IMR-90 (cell line): ENCODE results near the gene PLXDC2. TPM values are rescaled to one million over a fixed set of nuclear protein-coding genes. Genes with fewer than 3 reads are reported as not detected.

ENCODE experiments used
- ATAC-seq: fragments of 200-7000 bp; cut with Tn5 transposase; 2 replicates; pipeline ENCODE4 v1.9.1; 2020; ENCODE audit warnings: low read depth, mild to moderate bottlenecking, moderate library complexity
- BruUV-seq: library from RNA; stranded (reverse); fragments of 400-500 nt; replicated peaks from 2 replicates; lab custom pipeline; 2021; lab: Mats Ljungman, UMichigan
- CTCF ChIA-PET: fragments of 300-600 bp; formaldehyde crosslinking; extraction: SDS; loops from one replicate; lab custom pipeline; 2021; ENCODE audit warnings: antibody characterized with exemption; lab: Yijun Ruan, JAX
- POLR2A ChIA-PET: fragments of 300-600 bp; sonication (Branson Sonifier 250); formaldehyde crosslinking; loops from one replicate; lab custom pipeline; 2022; ENCODE audit warnings: antibody characterized with exemption; ENCODE audit not compliant: unreplicated experiment; lab: Charles Lee
- DNase-seq: peaks from one replicate; pipeline ENCODE4 v3.0.0; 2013
- H2AFZ ChIP-seq: replicated peaks from 2 replicates; pipeline ENCODE3; 2013; ENCODE audit warnings: low read length, mild to moderate bottlenecking; ENCODE audit not compliant: poor library complexity
- H2AK5ac ChIP-seq: 2 replicates; pipeline ENCODE4 v1.6.1; 2013; ENCODE audit warnings: low read depth, low read length, inconsistent platforms
- H2AK9ac ChIP-seq: replicated peaks from 2 replicates; pipeline ENCODE3; 2013; ENCODE audit warnings: mild to moderate bottlenecking, low read depth, low read length, moderate library complexity; ENCODE audit not compliant: poor library complexity
- H2BK120ac ChIP-seq: 2 replicates; pipeline ENCODE4 v1.6.1; 2013; ENCODE audit warnings: low read depth, low read length, inconsistent platforms
- H2BK15ac ChIP-seq: 3 replicates; pipeline ENCODE4 v1.6.1; 2013; ENCODE audit warnings: low read depth, low read length, inconsistent platforms
- H2BK20ac ChIP-seq: 2 replicates; pipeline ENCODE4 v1.6.1; 2013; ENCODE audit warnings: low read depth, mild to moderate bottlenecking, inconsistent platforms, low read length, moderate library complexity
- H2BK5ac ChIP-seq: 2 replicates; pipeline ENCODE4 v1.6.1; 2013; ENCODE audit warnings: mild to moderate bottlenecking, low read depth, low read length, inconsistent platforms; ENCODE audit not compliant: poor library complexity, severe bottlenecking
- H3K14ac ChIP-seq: replicated peaks from 2 replicates; pipeline ENCODE4 v1.6.1; 2013; ENCODE audit warnings: low read depth, low read length, inconsistent platforms
- H3K18ac ChIP-seq: 2 replicates; pipeline ENCODE4 v1.6.1; 2013; ENCODE audit warnings: low read depth, low read length, control low read depth
- H3K23ac ChIP-seq: 2 replicates; pipeline ENCODE4 v1.6.1; 2013; ENCODE audit warnings: low read depth, low read length, inconsistent platforms
- H3K27ac ChIP-seq: 2 replicates; pipeline ENCODE4 v1.5.1; 2013; ENCODE audit warnings: mild to moderate bottlenecking, control low read depth, low read length; ENCODE audit not compliant: insufficient read depth
- H3K27me3 ChIP-seq: 2 replicates; pipeline ENCODE4 v1.6.1; 2013; ENCODE audit warnings: low read length; ENCODE audit not compliant: control insufficient read depth, insufficient read depth
- H3K36me3 ChIP-seq: 2 replicates; pipeline ENCODE4 v1.6.1; 2013; ENCODE audit warnings: low read length, mixed read lengths; ENCODE audit not compliant: control insufficient read depth, insufficient read depth
- H3K4ac ChIP-seq: 2 replicates; pipeline ENCODE4 v1.6.1; 2013; ENCODE audit warnings: low read depth, low read length, inconsistent platforms
- H3K4me1 ChIP-seq: 2 replicates; pipeline ENCODE4 v1.6.1; 2013; ENCODE audit warnings: low read length, mixed read lengths; ENCODE audit not compliant: control insufficient read depth, insufficient read depth
- H3K4me2 ChIP-seq: 2 replicates; pipeline ENCODE4 v1.6.1; 2013; ENCODE audit warnings: low read depth, mild to moderate bottlenecking, control low read depth, low read length, moderate library complexity
- H3K4me3 ChIP-seq: 2 replicates; pipeline ENCODE4 v1.5.1; 2013; ENCODE audit warnings: low read depth, mild to moderate bottlenecking, control low read depth, low read length, moderate library complexity; ENCODE audit not compliant: insufficient read depth
- H3K56ac ChIP-seq: 2 replicates; pipeline ENCODE4 v1.6.1; 2013; ENCODE audit warnings: low read length, inconsistent platforms; ENCODE audit not compliant: insufficient read depth; ENCODE audit errors: extremely low read depth
- H3K79me1 ChIP-seq, 2 experiments: 2 replicates each; pipeline ENCODE4 v1.6.1; 2013; ENCODE audit warnings: low read length in 2 of 2, inconsistent platforms in 1 of 2, low read depth in 1 of 2
- H3K9ac ChIP-seq: 2 replicates; pipeline ENCODE4 v1.6.1; 2013; ENCODE audit warnings: low read depth, low read length, control low read depth
- H3K9me1 ChIP-seq: 2 replicates; pipeline ENCODE4 v1.6.1; 2013; ENCODE audit warnings: low read length, inconsistent platforms; ENCODE audit not compliant: insufficient read depth
- H3K9me3 ChIP-seq: 2 replicates; pipeline ENCODE4 v1.6.1; 2013; ENCODE audit warnings: low read length; ENCODE audit not compliant: control insufficient read depth, insufficient read depth
- H4K20me1 ChIP-seq: 2 replicates; pipeline ENCODE4 v1.6.1; 2013; ENCODE audit warnings: low read length, inconsistent platforms; ENCODE audit not compliant: insufficient read depth
- H4K5ac ChIP-seq: 2 replicates; pipeline ENCODE4 v1.6.1; 2013; ENCODE audit warnings: mild to moderate bottlenecking, low read depth, low read length, control low read depth
- H4K8ac ChIP-seq, 2 experiments: 2 replicates each; pipeline ENCODE4 v1.6.1; 2013; ENCODE audit warnings: low read depth in 2 of 2, low read length in 2 of 2, control low read depth in 1 of 2, inconsistent platforms in 1 of 2
- H4K91ac ChIP-seq: 2 replicates; pipeline ENCODE4 v1.6.1; 2013; ENCODE audit warnings: low read depth, low read length, inconsistent platforms; ENCODE audit not compliant: insufficient read depth
- BHLHE40 ChIP-seq: fragments of 150-350 bp; IDR thresholded peaks from 2 replicates; pipeline ENCODE4 v1.6.1; 2016; ENCODE audit warnings: mild to moderate bottlenecking, low read depth, low read length
- CEBPB ChIP-seq: IDR thresholded peaks from 2 replicates; pipeline ENCODE4 v1.6.1; 2012; ENCODE audit warnings: low read depth, low read length, improper control_type of control experiment
- CHD1 ChIP-seq: IDR thresholded peaks from 2 replicates; pipeline ENCODE4 v1.6.1; 2012; ENCODE audit warnings: low read depth, low read length, improper control_type of control experiment
- FOS ChIP-seq: fragments of 150-350 bp; IDR thresholded peaks from 2 replicates; pipeline ENCODE4 v1.6.1; 2016; ENCODE audit warnings: low read depth, low read length
- MAFK ChIP-seq: IDR thresholded peaks from 2 replicates; pipeline ENCODE4 v1.6.1; 2012; ENCODE audit warnings: low read depth, low read length, improper control_type of control experiment
- MAZ ChIP-seq: IDR thresholded peaks from 2 replicates; pipeline ENCODE4 v1.6.1; 2012; ENCODE audit warnings: low read depth, mild to moderate bottlenecking, low read length, improper control_type of control experiment, moderate library complexity, borderline replicate concordance
- MXI1 ChIP-seq: IDR thresholded peaks from 2 replicates; pipeline ENCODE4 v1.6.1; 2012; ENCODE audit warnings: low read depth, mild to moderate bottlenecking, low read length, moderate library complexity, borderline replicate concordance
- NFE2L2 ChIP-seq: fragments of 150-350 bp; IDR thresholded peaks from 2 replicates; pipeline ENCODE4 v1.6.1; 2016; ENCODE audit warnings: low read depth, mild to moderate bottlenecking, low read length
- POLR2A ChIP-seq: IDR thresholded peaks from 2 replicates; pipeline ENCODE4 v1.6.1; 2012; ENCODE audit warnings: mild to moderate bottlenecking, low read depth, low read length
- RAD21 ChIP-seq: IDR thresholded peaks from 2 replicates; pipeline ENCODE4 v1.6.1; 2012; ENCODE audit warnings: low read length, improper control_type of control experiment
- RCOR1 ChIP-seq: IDR thresholded peaks from 2 replicates; pipeline ENCODE4 v1.6.1; 2012; ENCODE audit warnings: mild to moderate bottlenecking, low read length, improper control_type of control experiment; ENCODE audit not compliant: insufficient replicate concordance
- RFX5 ChIP-seq: IDR thresholded peaks from 2 replicates; pipeline ENCODE4 v1.8.0; 2012; ENCODE audit warnings: low read depth, mild to moderate bottlenecking, low read length, moderate library complexity
- SMC3 ChIP-seq: fragments of 150-350 bp; IDR thresholded peaks from 2 replicates; pipeline ENCODE4 v1.6.1; 2016; ENCODE audit warnings: low read depth, mild to moderate bottlenecking, antibody characterized with exemption, low read length, moderate library complexity
- WGBS, 2 experiments: methylation state at CpG; one replicate each; pipeline versions ENCODE4 v1.1.5 to v1.1.7; 2013; ENCODE audit warnings: missing lambda C conversion rate in 2 of 2; ENCODE audit not compliant: insufficient read length in 1 of 2; ENCODE audit errors: extremely low coverage in 2 of 2; 5-methylcytosine and 5-hydroxymethylcytosine counted together
- dilution Hi-C: fragments of 300-500 bp; cut with HindIII; formaldehyde crosslinking; loops from one replicate; pipeline ENCODE4 v1.14.3; 2018; ENCODE audit warnings: low sequenced_read_pairs; ENCODE audit not compliant: unreplicated experiment
- in situ Hi-C: fragments of 300-500 bp; cut with MboI; formaldehyde crosslinking; loops from 3 replicates; pipeline ENCODE4 v1.14.3; 2019; ENCODE audit warnings: low sequenced_read_pairs, inconsistent platforms, mixed read lengths
- intact Hi-C: fragments of 100-400 bp; cut with micrococcal nuclease; formaldehyde crosslinking; loops from 2 replicates; pipeline ENCODE4 v1.10.0; 2022
- polyA plus RNA-seq, 3 experiments: library from polyadenylated mRNA; depleted of rRNA; stranded (reverse); fragments of >200 nt; gene quantifications; 2 replicates each; pipeline ENCODE4 v1.2.3, GENCODE V29; 2012; ENCODE audit warnings: low replicate concordance in 1 of 3
- total RNA-seq: library from RNA; depleted of rRNA; stranded (reverse); fragments of >200 nt; gene quantifications from 2 replicates; pipeline ENCODE4 v1.2.3, GENCODE V29; 2012
- TF ChIP-seq, protein P1 (sequence below): conservative IDR thresholded peaks from 2 replicates; pipeline ENCODE4 v1.5.1; 2012; ENCODE audit warnings: mild to moderate bottlenecking, low read depth, low read length, improper control_type of control experiment
- TF ChIP-seq, protein P2 (sequence below): fragments of 150-350 bp; IDR thresholded peaks from 2 replicates; pipeline ENCODE4 v1.6.1; 2016; ENCODE audit warnings: low read depth, mild to moderate bottlenecking, low read length, moderate library complexity, borderline replicate concordance
- TF ChIP-seq, protein P3 (sequence below): fragments of 150-350 bp; IDR thresholded peaks from 2 replicates; pipeline ENCODE4 v1.6.1; 2017; ENCODE audit warnings: mild to moderate bottlenecking, antibody characterized with exemption, low read length, low read depth

PLXDC2 gene
- total and polyA plus RNA-seq, 2 of the 4 experiments (the other 2 are of a cell fraction): 3.2 to 6.1 TPM

DNA sequence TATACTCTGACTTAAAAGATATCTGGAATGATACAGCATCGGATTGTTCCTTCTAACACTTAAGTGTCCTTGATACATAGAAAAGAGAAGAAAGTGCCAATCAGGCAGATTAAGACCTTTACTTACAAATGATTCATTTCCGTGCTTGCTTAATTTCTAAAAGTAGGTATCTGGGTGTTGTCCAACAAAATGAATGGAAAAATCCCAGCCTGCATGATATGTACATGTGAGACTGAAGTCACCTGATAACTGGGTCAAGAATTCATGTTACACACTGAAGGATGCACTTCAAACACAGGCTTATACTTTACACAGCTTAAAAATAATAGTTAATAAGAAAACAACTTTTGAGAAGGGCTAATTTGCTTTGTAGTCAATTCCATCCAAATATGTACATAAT lies 25.2 kb upstream of the PLXDC2 start:
- Histone ChIP-seq H4K8ac (no peak overlapping the region), H2AFZ (no peak overlapping the region), H4K5ac (no peak overlapping the region), H3K56ac (no peak overlapping the region), H4K91ac (no peak overlapping the region), H3K36me3 (no peaks in the 10 kb centered on the region), H3K27ac (no peak overlapping the region), H3K4me1 (no peaks in the 10 kb centered on the region), H3K27me3 (no peaks in the 10 kb centered on the region), H2BK120ac (no peak overlapping the region), H3K18ac (no peak overlapping the region), H3K9me3 (no peaks in the 10 kb centered on the region), H3K4ac (no peak overlapping the region), H2BK15ac (no peak overlapping the region), H3K4me3 (no peak overlapping the region), H3K9me1 (no peaks in the 10 kb centered on the region), H3K79me1 (no peaks in the 10 kb centered on the region), H2AK5ac (no peak overlapping the region), H2AK9ac (no peak overlapping the region), H3K9ac (no peak overlapping the region), H2BK5ac (no peak overlapping the region), H3K14ac (no peak overlapping the region), H3K23ac (no peak overlapping the region), H2BK20ac (no peak overlapping the region), H3K4me2 (no peak overlapping the region), H4K20me1 (no peaks in the 10 kb centered on the region)
- POLR2A ChIA-PET: no interaction called here
- intact Hi-C loops (no loop called here), in situ Hi-C loops (loop anchor here (10.0 to 25.0 kb wide), 2 partner anchors 376 to 1104 kb away; no protein-coding TSS in a partner anchor), dilution Hi-C loops (no loop called here)
- BruUV-seq: no TSS peak
- no peak for TF ChIP-seq RAD21
- TF ChIP-seq, protein P1, sequence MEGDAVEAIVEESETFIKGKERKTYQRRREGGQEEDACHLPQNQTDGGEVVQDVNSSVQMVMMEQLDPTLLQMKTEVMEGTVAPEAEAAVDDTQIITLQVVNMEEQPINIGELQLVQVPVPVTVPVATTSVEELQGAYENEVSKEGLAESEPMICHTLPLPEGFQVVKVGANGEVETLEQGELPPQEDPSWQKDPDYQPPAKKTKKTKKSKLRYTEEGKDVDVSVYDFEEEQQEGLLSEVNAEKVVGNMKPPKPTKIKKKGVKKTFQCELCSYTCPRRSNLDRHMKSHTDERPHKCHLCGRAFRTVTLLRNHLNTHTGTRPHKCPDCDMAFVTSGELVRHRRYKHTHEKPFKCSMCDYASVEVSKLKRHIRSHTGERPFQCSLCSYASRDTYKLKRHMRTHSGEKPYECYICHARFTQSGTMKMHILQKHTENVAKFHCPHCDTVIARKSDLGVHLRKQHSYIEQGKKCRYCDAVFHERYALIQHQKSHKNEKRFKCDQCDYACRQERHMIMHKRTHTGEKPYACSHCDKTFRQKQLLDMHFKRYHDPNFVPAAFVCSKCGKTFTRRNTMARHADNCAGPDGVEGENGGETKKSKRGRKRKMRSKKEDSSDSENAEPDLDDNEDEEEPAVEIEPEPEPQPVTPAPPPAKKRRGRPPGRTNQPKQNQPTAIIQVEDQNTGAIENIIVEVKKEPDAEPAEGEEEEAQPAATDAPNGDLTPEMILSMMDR: no peak
- no peak for TF ChIP-seq POLR2A
- TF ChIP-seq CEBPB: no peak
- no peak for TF ChIP-seq SMC3
- no peak for TF ChIP-seq RFX5
- no peak for TF ChIP-seq MAFK
- TF ChIP-seq RCOR1: no peak
- TF ChIP-seq CHD1: no peak
- TF ChIP-seq MXI1: no peak
- no peak for TF ChIP-seq BHLHE40
- TF ChIP-seq FOS: no peak
- TF ChIP-seq NFE2L2: no peak
- TF ChIP-seq, protein P2, sequence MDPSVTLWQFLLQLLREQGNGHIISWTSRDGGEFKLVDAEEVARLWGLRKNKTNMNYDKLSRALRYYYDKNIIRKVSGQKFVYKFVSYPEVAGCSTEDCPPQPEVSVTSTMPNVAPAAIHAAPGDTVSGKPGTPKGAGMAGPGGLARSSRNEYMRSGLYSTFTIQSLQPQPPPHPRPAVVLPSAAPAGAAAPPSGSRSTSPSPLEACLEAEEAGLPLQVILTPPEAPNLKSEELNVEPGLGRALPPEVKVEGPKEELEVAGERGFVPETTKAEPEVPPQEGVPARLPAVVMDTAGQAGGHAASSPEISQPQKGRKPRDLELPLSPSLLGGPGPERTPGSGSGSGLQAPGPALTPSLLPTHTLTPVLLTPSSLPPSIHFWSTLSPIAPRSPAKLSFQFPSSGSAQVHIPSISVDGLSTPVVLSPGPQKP: no peak
- TF ChIP-seq, protein P3, sequence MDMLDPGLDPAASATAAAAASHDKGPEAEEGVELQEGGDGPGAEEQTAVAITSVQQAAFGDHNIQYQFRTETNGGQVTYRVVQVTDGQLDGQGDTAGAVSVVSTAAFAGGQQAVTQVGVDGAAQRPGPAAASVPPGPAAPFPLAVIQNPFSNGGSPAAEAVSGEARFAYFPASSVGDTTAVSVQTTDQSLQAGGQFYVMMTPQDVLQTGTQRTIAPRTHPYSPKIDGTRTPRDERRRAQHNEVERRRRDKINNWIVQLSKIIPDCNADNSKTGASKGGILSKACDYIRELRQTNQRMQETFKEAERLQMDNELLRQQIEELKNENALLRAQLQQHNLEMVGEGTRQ: no peak
- no peak for TF ChIP-seq MAZ
- no peak for ATAC-seq
- no CpG with 5 or more reads among the region's 2 CpGs for WGBS, 2 experiments
- DNase-seq: no peak
- CTCF ChIA-PET: no interaction called here
